ENCODE measurements around the gene ARID4A. TPM values are rescaled to one million over a fixed set of nuclear protein-coding genes. Genes with fewer than 3 reads are reported as not detected.
A peak's percentile ranks its signal among the peaks of the same experiment; 100 is the strongest.

Gene ARID4A
- total RNA-seq, 1 experiment from 2014 or later = 19.0 TPM

DNA sequence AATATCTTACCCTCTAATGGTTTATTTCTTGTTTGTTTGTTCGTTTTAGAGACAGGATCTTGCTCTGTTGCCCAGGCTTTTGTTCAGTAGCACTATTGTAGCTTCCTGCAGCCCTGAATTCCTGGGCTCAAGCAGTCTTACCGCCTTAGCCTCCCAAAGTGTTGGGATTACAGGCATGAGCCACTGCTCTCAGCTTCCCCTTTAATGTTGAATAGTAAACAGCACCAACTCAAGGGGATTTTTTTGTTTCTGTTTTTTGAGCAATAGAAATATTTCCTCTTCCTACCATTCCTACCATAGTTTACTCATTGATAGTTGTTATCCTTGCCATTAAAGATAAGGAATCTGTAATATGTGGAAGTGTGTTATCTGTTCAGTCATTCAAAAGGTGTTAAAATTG lies 10.7 kb downstream of the ARID4A start:
- peaks cover 36% of the 10 kb centered on the region for H3K36me3 Mint-ChIP-seq (ENCODE audit: insufficient read depth, unreplicated experiment)
- intact Hi-C loops (cut with micrococcal nuclease) = no loop called here
- H3K9me3 Mint-ChIP-seq (ENCODE audit: unreplicated experiment) = no peaks in the 10 kb centered on the region
- H3K4me3 Mint-ChIP-seq (ENCODE audit: unreplicated experiment) = no peak overlapping the region
- TF ChIP-seq CTCF (IDR thresholded peaks at IDR 0.05; ENCODE audit: unreplicated experiment) = no peak
- POLR2A ChIA-PET = no interaction called here
- no peaks in the 10 kb centered on the region for H3K27me3 Mint-ChIP-seq (ENCODE audit: insufficient read depth, unreplicated experiment)
- BruUV-seq (replicated peaks) = no TSS peak
- no peak overlapping the region for H3K27ac Mint-ChIP-seq (ENCODE audit: low read depth, unreplicated experiment)
- CTCF ChIA-PET = no interaction called here
- H3K4me1 Mint-ChIP-seq (ENCODE audit: insufficient read depth, unreplicated experiment) = peaks cover 7% of the 10 kb centered on the region
- no peak for DNase-seq (ENCODE audit: unreplicated experiment)

GRCh38 chr14:58313699-58314098 lies 15.3 kb downstream of the ARID4A start:
- peaks cover 7% of the 10 kb centered on the region for H3K4me1 Mint-ChIP-seq (ENCODE audit: insufficient read depth, unreplicated experiment)
- H3K36me3 Mint-ChIP-seq (ENCODE audit: insufficient read depth, unreplicated experiment) = peaks cover 36% of the 10 kb centered on the region
- BruUV-seq (replicated peaks) = no TSS peak
- CTCF ChIA-PET = interaction anchor here (0.6 kb wide), 1 partner anchor 15 kb away, joined by 3 read pairs; no protein-coding TSS in a partner anchor
- POLR2A ChIA-PET = interaction anchor here (1.4 to 5.7 kb wide), 3 partner anchors 12 to 32 kb away, joined by 3 to 52 read pairs (median 3); partner anchors contain the start of gene ARID4A
- H3K4me3 Mint-ChIP-seq (ENCODE audit: unreplicated experiment) = no peak overlapping the region
- intact Hi-C loops (cut with micrococcal nuclease) = no loop called here
- no peaks in the 10 kb centered on the region for H3K27me3 Mint-ChIP-seq (ENCODE audit: insufficient read depth, unreplicated experiment)
- peak; percentile 18 for DNase-seq (ENCODE audit: unreplicated experiment)
- no peak for TF ChIP-seq CTCF (IDR thresholded peaks at IDR 0.05; ENCODE audit: unreplicated experiment)
- no peaks in the 10 kb centered on the region for H3K9me3 Mint-ChIP-seq (ENCODE audit: unreplicated experiment)
- H3K27ac Mint-ChIP-seq (ENCODE audit: low read depth, unreplicated experiment) = no peak overlapping the region

DNA sequence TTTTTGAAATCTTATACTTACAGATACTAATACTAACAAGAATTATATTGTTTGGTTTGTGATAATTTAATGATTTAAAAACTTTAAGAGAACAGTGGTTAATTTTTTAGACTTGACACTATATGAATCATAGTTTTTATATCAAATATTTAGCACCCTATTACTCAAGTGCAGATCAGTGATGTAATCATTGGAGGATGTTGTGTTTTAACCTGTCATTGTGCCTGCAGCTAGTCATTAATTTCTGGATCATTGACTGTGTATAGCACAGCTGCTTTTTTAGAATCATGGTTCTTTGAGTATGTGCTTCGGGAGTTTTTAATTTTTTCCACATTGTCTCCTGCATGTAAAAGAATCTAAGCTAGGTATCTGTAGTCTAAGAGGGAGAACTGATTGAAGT lies 17.3 kb downstream of the ARID4A start:
- intact Hi-C loops (cut with micrococcal nuclease) = no loop called here
- peaks cover 48% of the 10 kb centered on the region for H3K36me3 Mint-ChIP-seq (ENCODE audit: insufficient read depth, unreplicated experiment)
- H3K27ac Mint-ChIP-seq (ENCODE audit: low read depth, unreplicated experiment) = no peak overlapping the region
- no TSS peak for BruUV-seq (replicated peaks)
- no peaks in the 10 kb centered on the region for H3K27me3 Mint-ChIP-seq (ENCODE audit: insufficient read depth, unreplicated experiment)
- POLR2A ChIA-PET = interaction anchor here (0.8 to 5.7 kb wide), 4 partner anchors 11 to 140 kb away, joined by 3 to 52 read pairs (median 4); partner anchors contain the start of gene ARID4A
- peaks cover 7% of the 10 kb centered on the region for H3K4me1 Mint-ChIP-seq (ENCODE audit: insufficient read depth, unreplicated experiment)
- TF ChIP-seq CTCF (IDR thresholded peaks at IDR 0.05; ENCODE audit: unreplicated experiment) = no peak
- no peak overlapping the region for H3K4me3 Mint-ChIP-seq (ENCODE audit: unreplicated experiment)
- CTCF ChIA-PET = interaction anchor here (0.6 kb wide), 1 partner anchor 742 kb away, joined by 3 read pairs; no protein-coding TSS in a partner anchor
- no peaks in the 10 kb centered on the region for H3K9me3 Mint-ChIP-seq (ENCODE audit: unreplicated experiment)
- peak; percentile 60 for DNase-seq (ENCODE audit: unreplicated experiment)

DNA sequence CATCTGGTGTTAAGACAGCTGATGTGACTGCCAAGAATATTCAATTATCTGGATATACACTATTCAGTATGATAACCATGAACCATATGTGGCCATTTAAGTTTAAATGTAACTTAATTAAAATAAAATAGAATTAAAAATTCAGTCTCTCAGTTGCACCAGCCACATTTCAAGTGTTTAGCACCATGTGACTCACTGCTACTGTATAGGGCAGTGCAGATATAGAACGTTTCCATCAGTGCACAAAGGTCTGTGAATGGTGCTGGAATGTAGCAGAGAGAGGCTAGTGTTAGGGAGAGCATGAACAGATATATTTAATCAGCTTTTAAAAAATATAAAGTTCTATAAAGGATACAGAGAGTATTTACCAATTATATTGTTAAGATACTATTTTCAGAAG lies 28.7 kb downstream of the ARID4A start:
- no peaks in the 10 kb centered on the region for H3K27me3 Mint-ChIP-seq (ENCODE audit: insufficient read depth, unreplicated experiment)
- POLR2A ChIA-PET = interaction anchor here (1.3 to 1.4 kb wide), 2 partner anchors 11 to 62 kb away, joined by 3 to 4 read pairs; no protein-coding TSS in a partner anchor
- BruUV-seq (replicated peaks) = no TSS peak
- no peak for TF ChIP-seq CTCF (IDR thresholded peaks at IDR 0.05; ENCODE audit: unreplicated experiment)
- no peak for DNase-seq (ENCODE audit: unreplicated experiment)
- H3K9me3 Mint-ChIP-seq (ENCODE audit: unreplicated experiment) = no peaks in the 10 kb centered on the region
- CTCF ChIA-PET = no interaction called here
- intact Hi-C loops (cut with micrococcal nuclease) = no loop called here
- no peak overlapping the region for H3K27ac Mint-ChIP-seq (ENCODE audit: low read depth, unreplicated experiment)
- H3K36me3 Mint-ChIP-seq (ENCODE audit: insufficient read depth, unreplicated experiment) = peaks cover 74% of the 10 kb centered on the region
- H3K4me1 Mint-ChIP-seq (ENCODE audit: insufficient read depth, unreplicated experiment) = peaks cover 10% of the 10 kb centered on the region
- H3K4me3 Mint-ChIP-seq (ENCODE audit: unreplicated experiment) = no peak overlapping the region
